HCT116 (cell line): Measurements from ENCODE around the gene CTCFL. TPM values are rescaled to one million over a fixed set of nuclear protein-coding genes. Genes with fewer than 3 reads are reported as not detected.

Source experiments
- ATAC-seq: fragments of 200-7000 bp; cut with Tn5 transposase; 2 replicates; pipeline ENCODE4 v1.9.1; 2020; ENCODE audit warnings: mild to moderate bottlenecking, moderate library complexity
- BruUV-seq: library from RNA; stranded (reverse); fragments of 400-500 nt; replicated peaks from 2 replicates; lab custom pipeline; 2021; lab: Mats Ljungman, UMichigan
- CTCF ChIA-PET: fragments of 300-600 bp; sonication (Branson Sonifier 250); formaldehyde crosslinking; loops from one replicate; lab custom pipeline; 2021; ENCODE audit warnings: antibody characterized with exemption; lab: Charles Lee
- POLR2A ChIA-PET: fragments of 300-600, 350-600 bp; sonication (Branson Sonifier 250); formaldehyde crosslinking; loops from one replicate; lab custom pipeline; 2021; ENCODE audit warnings: antibody characterized with exemption; lab: Charles Lee
- RAD21 ChIA-PET, 2 experiments: fragments of 300-600 bp; sonication (Branson Sonifier 250); formaldehyde crosslinking; loops; one replicate each; lab custom pipeline; 2023; ENCODE audit warnings: low total read pairs in 2 of 2; ENCODE audit not compliant: uncharacterized antibody in 2 of 2, unreplicated experiment in 2 of 2, low non-redundant PET in 1 of 2; lab: Charles Lee
- DNase-seq: peaks from one replicate; pipeline ENCODE4 v3.0.0-alpha.2; 2010; ENCODE audit warnings: low read depth, low spot score
- H2AFZ ChIP-seq: fragments of 200-600 bp; shearing (Covaris generic), sonication (generic); 2 replicates; pipeline ENCODE4 v1.6.1; 2017; ENCODE audit warnings: low read depth, mixed run types, mixed read lengths, antibody characterized with exemption, low read length; ENCODE audit not compliant: poor library complexity, severe bottlenecking
- H3K27ac ChIP-seq: 2 replicates; pipeline ENCODE4 v1.5.1; 2012; ENCODE audit warnings: low read depth, low read length
- H3K27me3 ChIP-seq: fragments of 200-600 bp; sonication (generic); 2 replicates; pipeline ENCODE4 v1.6.1; 2016; ENCODE audit warnings: mixed run types, low read length, mixed read lengths; ENCODE audit not compliant: insufficient read depth
- H3K36me3 ChIP-seq, 2 experiments: fragments of 200-500 bp in 1 of 2; fragments of 200-600 bp in 1 of 2; sonication (Bioruptor generic) in 1 of 2; sonication (generic) in 1 of 2; 2 replicates each; pipeline versions ENCODE4 v1.5.1 to v1.6.1; 2014 to 2016; ENCODE audit warnings: low read length in 2 of 2, inconsistent platforms in 1 of 2, mixed read lengths in 1 of 2, mixed run types in 1 of 2; ENCODE audit not compliant: insufficient read depth in 2 of 2, control insufficient read depth in 1 of 2
- H3K4me1 ChIP-seq, 2 experiments: fragments of 200-600 bp in 1 of 2; sonication (generic) in 1 of 2; 2 replicates each; pipeline versions ENCODE4 v1.5.1 to v1.6.1; 2012 to 2017; ENCODE audit warnings: low read length in 2 of 2, inconsistent platforms in 1 of 2, mild to moderate bottlenecking in 1 of 2, mixed read lengths in 1 of 2, mixed run types in 1 of 2, moderate library complexity in 1 of 2; ENCODE audit not compliant: insufficient read depth in 2 of 2, control insufficient read depth in 1 of 2
- H3K4me2 ChIP-seq: fragments of 200-600 bp; sonication (generic); 2 replicates; pipeline ENCODE4 v1.6.1; 2017; ENCODE audit warnings: mixed run types, low read length, mixed read lengths
- H3K4me3 ChIP-seq, 2 experiments: fragments of 200-600 bp in 1 of 2; sonication (generic) in 1 of 2; replicated peaks in 1 of 2; 2 replicates each; pipeline ENCODE4 v1.5.1; 2011 to 2016; ENCODE audit warnings: low read length in 2 of 2, control low read depth in 1 of 2, low read depth in 1 of 2, mild to moderate bottlenecking in 1 of 2, mixed read lengths in 1 of 2, mixed run types in 1 of 2
- H3K79me2 ChIP-seq: fragments of 200-600 bp; sonication (generic); 2 replicates; pipeline ENCODE4 v1.6.1; 2017; ENCODE audit warnings: mild to moderate bottlenecking, mixed run types, low read length, moderate library complexity, mixed read lengths; ENCODE audit not compliant: insufficient read depth
- H3K9ac ChIP-seq: fragments of 200-600 bp; sonication (generic); 2 replicates; pipeline ENCODE4 v1.6.1; 2016; ENCODE audit warnings: low read length, mixed read lengths
- H3K9me2 ChIP-seq: fragments of 200-600 bp; sonication (generic), shearing (Covaris generic); 2 replicates; pipeline ENCODE4 v1.6.1; 2017; ENCODE audit warnings: mixed run types, mild to moderate bottlenecking, moderate library complexity; ENCODE audit not compliant: insufficient read depth
- H3K9me3 ChIP-seq, 2 experiments: fragments of 200-500 bp in 1 of 2; fragments of 200-600 bp in 1 of 2; sonication (Bioruptor generic) in 1 of 2; sonication (generic) in 1 of 2; 2 replicates each; pipeline ENCODE4 v1.6.1; 2014 to 2017; ENCODE audit warnings: low read length in 2 of 2, mixed read lengths in 2 of 2, inconsistent platforms in 1 of 2, low read depth in 1 of 2, mild to moderate bottlenecking in 1 of 2, mixed run types in 1 of 2, moderate library complexity in 1 of 2; ENCODE audit not compliant: control insufficient read depth in 1 of 2, insufficient read depth in 1 of 2
- H4K20me1 ChIP-seq: fragments of 200-600 bp; sonication (generic), shearing (Covaris generic); 2 replicates; pipeline ENCODE4 v1.6.1; 2017; ENCODE audit warnings: mixed run types, mild to moderate bottlenecking, moderate library complexity; ENCODE audit not compliant: insufficient read depth
- CBX3 ChIP-seq: IDR thresholded peaks from 2 replicates; pipeline ENCODE4 v1.6.1; 2012; ENCODE audit warnings: low read depth
- CEBPB ChIP-seq: IDR thresholded peaks from 2 replicates; pipeline ENCODE4 v1.6.1; 2012; ENCODE audit warnings: low read depth
- EGR1 ChIP-seq: IDR thresholded peaks from 2 replicates; pipeline ENCODE4 v1.6.1; 2012; ENCODE audit warnings: low read depth
- ELF1 ChIP-seq: IDR thresholded peaks from 2 replicates; pipeline ENCODE4 v1.6.1; 2012; ENCODE audit warnings: low read depth, borderline replicate concordance
- EZH2 ChIP-seq: fragments of 200-600 bp; sonication (generic); IDR thresholded peaks from 2 replicates; pipeline ENCODE4 v1.6.1; 2017; ENCODE audit warnings: antibody characterized with exemption, mixed run types
- EZH2phosphoT487 ChIP-seq: fragments of 200-600 bp; IDR thresholded peaks from 2 replicates; pipeline ENCODE4 v1.6.1; 2018; ENCODE audit warnings: antibody characterized with exemption, borderline replicate concordance
- FOSL1 ChIP-seq: IDR thresholded peaks from 2 replicates; pipeline ENCODE4 v1.6.1; 2012; ENCODE audit warnings: low read depth
- JUND ChIP-seq: IDR thresholded peaks from 2 replicates; pipeline ENCODE4 v1.6.1; 2012
- POLR2A ChIP-seq: IDR thresholded peaks from 2 replicates; pipeline ENCODE4 v1.7.0; 2011; ENCODE audit warnings: borderline replicate concordance; ENCODE audit not compliant: insufficient read depth, insufficient read length; ENCODE audit errors: extremely low read depth
- POLR2AphosphoS5 ChIP-seq: IDR thresholded peaks from 2 replicates; pipeline ENCODE4 v1.6.1; 2011; ENCODE audit warnings: mild to moderate bottlenecking, low read depth, low read length, moderate library complexity
- SIN3A ChIP-seq: IDR thresholded peaks from 2 replicates; pipeline ENCODE4 v1.6.1; 2012; ENCODE audit warnings: low read depth
- SP1 ChIP-seq: IDR thresholded peaks from 2 replicates; pipeline ENCODE4 v1.6.1; 2012; ENCODE audit warnings: low read depth
- SRF ChIP-seq: IDR thresholded peaks from 2 replicates; pipeline ENCODE4 v1.6.1; 2012; ENCODE audit warnings: low read depth
- TCF7L2 ChIP-seq: IDR thresholded peaks from 2 replicates; pipeline ENCODE4 v1.7.0; 2011; ENCODE audit warnings: borderline replicate concordance, inconsistent platforms; ENCODE audit not compliant: insufficient read depth, insufficient read length; ENCODE audit errors: extremely low read depth
- YY1 ChIP-seq: IDR thresholded peaks from 2 replicates; pipeline ENCODE4 v1.6.1; 2011; ENCODE audit warnings: low read length, low read depth, moderate library complexity, mild to moderate bottlenecking; ENCODE audit not compliant: insufficient replicate concordance; ENCODE audit errors: extremely low read depth
- ZFX ChIP-seq: fragments of 450-650 bp; IDR thresholded peaks from 2 replicates; pipeline ENCODE4 v1.6.1; 2017
- ZNF274 ChIP-seq: fragments of 200-500 bp; sonication (Bioruptor generic); IDR thresholded peaks from 2 replicates; pipeline ENCODE4 v1.6.1; 2014; ENCODE audit warnings: mild to moderate bottlenecking, low read depth, low read length, inconsistent platforms
- intact Hi-C: fragments of 100-400 bp; cut with micrococcal nuclease; formaldehyde crosslinking; loops from 2 replicates; pipeline ENCODE4 v1.10.0; 2022
- total RNA-seq: library from RNA; stranded (reverse); gene quantifications from one replicate; pipeline ENCODE4 v1.2.1, GENCODE V29; 2021; ENCODE audit not compliant: unreplicated experiment
- TF ChIP-seq, protein P1 (sequence below), 3 experiments: fragments of 200-600 bp in 1 of 3; sonication (generic) in 1 of 3; IDR thresholded peaks in 2 of 3; conservative IDR thresholded peaks in 1 of 3; 2 replicates each; pipeline ENCODE4 v1.5.1; 2012 to 2017; ENCODE audit warnings: low read depth in 2 of 3, low read length in 2 of 3, antibody characterized with exemption in 1 of 3, borderline replicate concordance in 1 of 3, control low read depth in 1 of 3, mild to moderate bottlenecking in 1 of 3, mixed read lengths in 1 of 3, mixed run types in 1 of 3, moderate library complexity in 1 of 3; ENCODE audit not compliant: insufficient read depth in 1 of 3
- TF ChIP-seq, protein P2 (sequence below): IDR thresholded peaks from 2 replicates; pipeline ENCODE4 v1.6.1; 2012; ENCODE audit warnings: low read depth

CTCFL gene
- total RNA-seq, 1 experiment from 2014 or later, result 0.34 TPM

DNA sequence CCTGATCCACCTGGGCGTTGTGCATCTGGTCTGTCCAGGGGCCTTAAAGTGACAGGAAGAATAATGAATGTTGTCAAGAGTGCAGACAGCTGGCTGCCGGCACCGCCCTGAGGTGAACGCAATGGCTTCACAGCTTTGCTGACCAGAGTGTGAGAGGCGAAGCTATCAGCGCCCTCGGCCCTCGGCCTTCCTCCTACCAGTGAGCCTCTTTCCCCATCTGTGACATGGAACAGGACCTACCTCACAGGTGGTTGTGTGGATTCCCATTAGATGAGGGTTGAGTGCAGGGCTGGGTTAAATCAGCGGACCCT is 54.8 kb downstream of the CTCFL start:
- Histone ChIP-seq H3K4me2 (no peak overlapping the region), H3K9me3 (no peaks in the 10 kb centered on the region), H3K27ac (no peak overlapping the region), H3K4me3 (no peak overlapping the region), H3K27me3 (0 out of 2 replicates have a peak, but pooled peaks cover 4% of the 10 kb centered on the region), H3K9ac (no peak overlapping the region), H4K20me1 (no peaks in the 10 kb centered on the region), H3K79me2 (no peaks in the 10 kb centered on the region), H3K36me3 (no peaks in the 10 kb centered on the region), H3K4me1 (peaks cover 3 to 9% of the 10 kb centered on the region in 2 experiments), H2AFZ (no peak overlapping the region), H3K9me2 (no peaks in the 10 kb centered on the region)
- intact Hi-C loops, result no loop called here
- POLR2A ChIA-PET, result no interaction called here
- no TSS peak for BruUV-seq
- CTCF ChIA-PET, result no interaction called here
- DNase-seq (no peak), ATAC-seq (no peak)
- RAD21 ChIA-PET, result no interaction called here
- no peak for TF ChIP-seq SRF
- no peak for TF ChIP-seq EZH2
- TF ChIP-seq, protein P1, sequence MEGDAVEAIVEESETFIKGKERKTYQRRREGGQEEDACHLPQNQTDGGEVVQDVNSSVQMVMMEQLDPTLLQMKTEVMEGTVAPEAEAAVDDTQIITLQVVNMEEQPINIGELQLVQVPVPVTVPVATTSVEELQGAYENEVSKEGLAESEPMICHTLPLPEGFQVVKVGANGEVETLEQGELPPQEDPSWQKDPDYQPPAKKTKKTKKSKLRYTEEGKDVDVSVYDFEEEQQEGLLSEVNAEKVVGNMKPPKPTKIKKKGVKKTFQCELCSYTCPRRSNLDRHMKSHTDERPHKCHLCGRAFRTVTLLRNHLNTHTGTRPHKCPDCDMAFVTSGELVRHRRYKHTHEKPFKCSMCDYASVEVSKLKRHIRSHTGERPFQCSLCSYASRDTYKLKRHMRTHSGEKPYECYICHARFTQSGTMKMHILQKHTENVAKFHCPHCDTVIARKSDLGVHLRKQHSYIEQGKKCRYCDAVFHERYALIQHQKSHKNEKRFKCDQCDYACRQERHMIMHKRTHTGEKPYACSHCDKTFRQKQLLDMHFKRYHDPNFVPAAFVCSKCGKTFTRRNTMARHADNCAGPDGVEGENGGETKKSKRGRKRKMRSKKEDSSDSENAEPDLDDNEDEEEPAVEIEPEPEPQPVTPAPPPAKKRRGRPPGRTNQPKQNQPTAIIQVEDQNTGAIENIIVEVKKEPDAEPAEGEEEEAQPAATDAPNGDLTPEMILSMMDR (IDR thresholded peaks at IDR 0.05 in 2 of 3, conservative IDR thresholded peaks at IDR 0.05 in 1 of 3; ENCODE audit: borderline replicate concordance in 1 of 3, insufficient read depth in 1 of 3, low read depth in 2 of 3, low read length in 2 of 3), result no peak
- TF ChIP-seq ELF1, result no peak
- no peak for TF ChIP-seq ZFX
- no peak for TF ChIP-seq SP1
- no peak for TF ChIP-seq YY1
- no peak for TF ChIP-seq ZNF274
- no peak for TF ChIP-seq JUND
- TF ChIP-seq CEBPB, result no peak
- TF ChIP-seq EGR1, result no peak
- no peak for TF ChIP-seq TCF7L2
- TF ChIP-seq FOSL1, result no peak
- TF ChIP-seq, protein P2, sequence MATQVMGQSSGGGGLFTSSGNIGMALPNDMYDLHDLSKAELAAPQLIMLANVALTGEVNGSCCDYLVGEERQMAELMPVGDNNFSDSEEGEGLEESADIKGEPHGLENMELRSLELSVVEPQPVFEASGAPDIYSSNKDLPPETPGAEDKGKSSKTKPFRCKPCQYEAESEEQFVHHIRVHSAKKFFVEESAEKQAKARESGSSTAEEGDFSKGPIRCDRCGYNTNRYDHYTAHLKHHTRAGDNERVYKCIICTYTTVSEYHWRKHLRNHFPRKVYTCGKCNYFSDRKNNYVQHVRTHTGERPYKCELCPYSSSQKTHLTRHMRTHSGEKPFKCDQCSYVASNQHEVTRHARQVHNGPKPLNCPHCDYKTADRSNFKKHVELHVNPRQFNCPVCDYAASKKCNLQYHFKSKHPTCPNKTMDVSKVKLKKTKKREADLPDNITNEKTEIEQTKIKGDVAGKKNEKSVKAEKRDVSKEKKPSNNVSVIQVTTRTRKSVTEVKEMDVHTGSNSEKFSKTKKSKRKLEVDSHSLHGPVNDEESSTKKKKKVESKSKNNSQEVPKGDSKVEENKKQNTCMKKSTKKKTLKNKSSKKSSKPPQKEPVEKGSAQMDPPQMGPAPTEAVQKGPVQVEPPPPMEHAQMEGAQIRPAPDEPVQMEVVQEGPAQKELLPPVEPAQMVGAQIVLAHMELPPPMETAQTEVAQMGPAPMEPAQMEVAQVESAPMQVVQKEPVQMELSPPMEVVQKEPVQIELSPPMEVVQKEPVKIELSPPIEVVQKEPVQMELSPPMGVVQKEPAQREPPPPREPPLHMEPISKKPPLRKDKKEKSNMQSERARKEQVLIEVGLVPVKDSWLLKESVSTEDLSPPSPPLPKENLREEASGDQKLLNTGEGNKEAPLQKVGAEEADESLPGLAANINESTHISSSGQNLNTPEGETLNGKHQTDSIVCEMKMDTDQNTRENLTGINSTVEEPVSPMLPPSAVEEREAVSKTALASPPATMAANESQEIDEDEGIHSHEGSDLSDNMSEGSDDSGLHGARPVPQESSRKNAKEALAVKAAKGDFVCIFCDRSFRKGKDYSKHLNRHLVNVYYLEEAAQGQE, result no peak
- TF ChIP-seq POLR2AphosphoS5, result no peak
- no peak for TF ChIP-seq CBX3
- TF ChIP-seq EZH2phosphoT487, result no peak
- no peak for TF ChIP-seq POLR2A
- no peak for TF ChIP-seq SIN3A
